T-helper 1 cell (primary cell): Measurements from ENCODE around the gene SETD1B.
"Not testable (repeated sequence)": the region's sequence is repeated elsewhere in the genome, so short reads cannot be mapped to it uniquely, and the experiment has no call there.

Source experiments
- DNase-seq, 5 donors: peaks; one replicate each; pipeline ENCODE4 v3.0.0-alpha.2; 2012 to 2020

The SETD1B gene

GRCh38 chr12:121860257-121860656, 56.4 kb downstream of the SETD1B start:
- no peak for DNase-seq

- DNase-seq = not testable (repeated sequence)
Measured at GRCh38 chr12:121860699-121861098, 56.9 kb downstream of the SETD1B start.

- DNase-seq = no peak
Measured at GRCh38 chr12:121861636-121862254, 57.9 kb downstream of the SETD1B start.

GRCh38 chr12:121866331-121866730, 62.5 kb downstream of the SETD1B start:
- DNase-seq = no peak

GRCh38 chr12:121869229-121869628, 65.4 kb downstream of the SETD1B start:
- DNase-seq = not testable (repeated sequence)

- no peak for DNase-seq
Measured at GRCh38 chr12:121871467-121871866, 67.7 kb downstream of the SETD1B start.

- DNase-seq = no peak
Measured at GRCh38 chr12:121872546-121873215, 68.9 kb downstream of the SETD1B start.

- no peak for DNase-seq
Measured at GRCh38 chr12:121873216-121873569, 69.4 kb downstream of the SETD1B start.

- DNase-seq = no peak
Measured at GRCh38 chr12:121874071-121874470, 70.3 kb downstream of the SETD1B start.

GRCh38 chr12:121875582-121875981, 71.8 kb downstream of the SETD1B start:
- DNase-seq = no peak

- not testable (repeated sequence) for DNase-seq
Measured at GRCh38 chr12:121876080-121876447, 72.3 kb downstream of the SETD1B start.
